Kasumi-1 (cell line): ENCODE measurements around the gene OR2A25.
A peak's percentile ranks its signal among the peaks of the same experiment; 100 is the strongest.
"Not testable (repeated sequence)": the region's sequence is repeated elsewhere in the genome, so short reads cannot be mapped to it uniquely, and the experiment has no call there.

Experiments
- DNase-seq, 2 experiments: peaks; one replicate each; lab custom pipeline; 2025; lab: John Stamatoyannopoulos, UW

Gene OR2A25

GRCh38 chr7:144069511-144069910 lies at the start of gene OR2A25:
OR2A25 (plus strand) TSS chr7:144069811; CDS start chr7:144074220, 4,409 bp downstream.
- DNase-seq = no peak

- no peak for DNase-seq
Measured at GRCh38 chr7:144020340-144020739, 49.3 kb upstream of the OR2A25 start.

GRCh38 chr7:144022169-144022568 lies 47.4 kb upstream of the OR2A25 start:
- DNase-seq = no peak

- DNase-seq = no peak
Measured at GRCh38 chr7:144023171-144023827, 46.3 kb upstream of the OR2A25 start.

GRCh38 chr7:144024213-144024612 lies 45.4 kb upstream of the OR2A25 start:
- no peak for DNase-seq

GRCh38 chr7:144026203-144026883 lies 43.3 kb upstream of the OR2A25 start:
- DNase-seq = no peak

GRCh38 chr7:144027070-144027469 lies 42.5 kb upstream of the OR2A25 start:
- DNase-seq = peak; percentile 33 to 44

GRCh38 chr7:144027974-144028373 lies 41.6 kb upstream of the OR2A25 start:
- DNase-seq = no peak

- no peak for DNase-seq
Measured at GRCh38 chr7:144028547-144028946, 41.1 kb upstream of the OR2A25 start.

GRCh38 chr7:144032516-144032915 lies 37.1 kb upstream of the OR2A25 start:
- no peak for DNase-seq

- DNase-seq = no peak
Measured at GRCh38 chr7:144032985-144033709, 36.5 kb upstream of the OR2A25 start.

- no peak for DNase-seq
Measured at GRCh38 chr7:144035385-144035784, 34.2 kb upstream of the OR2A25 start.

- DNase-seq = no peak
Measured at GRCh38 chr7:144036302-144036885, 33.2 kb upstream of the OR2A25 start.

GRCh38 chr7:144037414-144038035 lies 32.1 kb upstream of the OR2A25 start:
- no peak for DNase-seq

GRCh38 chr7:144038887-144039286 lies 30.7 kb upstream of the OR2A25 start:
- no peak for DNase-seq

- no peak for DNase-seq
Measured at GRCh38 chr7:144048648-144049047, 21.0 kb upstream of the OR2A25 start, which contains the start of gene OR2A5. OR2A5 (plus strand) TSS chr7:144048948; CDS start chr7:144050402, 1,454 bp downstream.

- DNase-seq = no peak
Measured at GRCh38 chr7:144049491-144049890, 20.1 kb upstream of the OR2A25 start.

GRCh38 chr7:144050093-144050492 lies 19.5 kb upstream of the OR2A25 start:
- DNase-seq = no peak

GRCh38 chr7:144050884-144051283 lies 18.7 kb upstream of the OR2A25 start:
- DNase-seq = not testable (repeated sequence)

GRCh38 chr7:144057954-144058353 lies 11.7 kb upstream of the OR2A25 start:
- DNase-seq = no peak

GRCh38 chr7:144063710-144064109 lies 5.9 kb upstream of the OR2A25 start:
- no peak for DNase-seq

GRCh38 chr7:144069953-144070352 lies 342 bp downstream of the OR2A25 start:
- no peak for DNase-seq
